Activated CD4-positive, alpha-beta T cell treated with anti-CD3 and anti-CD28 coated beads, Interleukin-2, Interleukin-4, amounts not matched to agents 100 ng/mL and 50 ng/mL, durations not matched to agents 16 hours and 8 hours (primary cell): ENCODE results near the gene MAGI1.

Experiments
- DNase-seq: peaks from one replicate; pipeline ENCODE4 v3.0.0-alpha.2; 2020; ENCODE audit warnings: low spot score

The MAGI1 gene

DNA sequence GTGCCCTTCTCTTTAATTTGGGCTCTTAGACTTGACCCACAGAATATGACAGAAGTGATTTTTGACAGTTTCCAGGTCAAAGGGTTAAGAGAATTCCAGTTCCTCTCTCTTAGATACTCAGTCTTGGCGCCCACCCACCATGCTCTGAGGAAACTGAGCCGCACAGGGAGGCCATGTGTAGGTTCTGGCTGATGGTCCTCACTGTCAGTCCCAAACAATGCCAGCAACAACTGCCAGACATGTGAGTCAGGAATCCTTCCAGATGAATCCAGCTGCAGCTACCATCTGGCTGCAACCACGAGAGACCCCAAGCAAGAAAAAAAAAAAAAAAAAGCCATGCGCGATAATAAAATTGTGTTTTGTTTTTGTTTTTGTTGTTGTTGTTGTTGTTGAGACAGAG is 326.6 kb downstream of the MAGI1 start:
- DNase-seq: no peak

DNA sequence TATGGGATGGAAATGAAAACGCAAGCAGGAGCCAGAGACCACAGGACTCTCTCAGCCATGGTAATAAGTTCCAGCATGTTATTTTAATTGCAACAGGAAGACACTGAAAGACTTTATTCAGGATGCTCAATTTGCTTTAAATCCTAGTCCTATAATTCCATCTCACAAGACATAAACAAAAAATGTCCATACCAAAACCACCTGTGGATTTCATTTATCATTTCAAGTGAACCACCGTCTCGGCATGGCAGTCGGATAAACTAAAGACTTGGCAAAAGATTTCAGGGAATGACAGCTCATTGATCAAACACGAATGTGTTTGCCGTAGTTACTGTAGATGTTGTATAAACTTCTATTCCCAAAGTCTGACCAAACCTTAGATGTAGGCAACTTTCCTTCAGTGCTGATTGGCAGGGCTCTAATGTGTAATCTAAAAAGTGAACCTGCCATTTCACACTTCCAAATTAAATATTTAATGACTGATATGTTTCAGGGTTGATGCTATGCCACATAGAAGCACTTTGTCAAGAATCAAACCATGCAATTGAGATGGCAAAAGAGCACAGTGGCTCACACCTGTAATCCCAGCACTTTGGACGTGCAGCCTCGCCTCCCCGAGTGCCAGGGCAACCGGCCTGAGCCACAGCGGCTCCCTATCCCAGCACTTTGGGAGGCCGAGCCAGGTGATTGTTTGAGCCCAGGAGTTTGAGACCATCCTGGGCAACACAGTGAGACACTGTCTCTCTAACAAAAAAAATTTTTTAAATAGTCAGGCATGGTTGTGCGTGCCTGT is 331.7 kb downstream of the MAGI1 start:
- no peak for DNase-seq

DNA sequence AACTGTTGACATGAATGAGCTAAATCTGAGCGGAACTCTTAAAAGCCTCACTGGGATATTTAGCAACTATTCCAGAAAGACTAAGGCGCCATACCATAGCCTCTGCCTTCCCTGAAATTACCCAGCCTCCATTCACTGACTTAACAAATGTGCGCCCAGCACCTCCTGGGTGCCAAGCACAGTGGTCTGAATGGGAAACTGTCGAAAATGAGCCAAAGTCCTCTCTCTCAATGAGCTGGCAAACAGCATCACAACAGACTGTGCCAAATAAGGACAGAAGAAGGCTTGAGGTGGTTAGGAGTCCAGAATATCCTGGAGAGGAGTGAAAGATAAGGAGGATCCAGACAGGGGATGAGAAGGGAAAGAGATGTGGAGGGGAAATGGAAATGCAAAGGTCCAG is 332.4 kb downstream of the MAGI1 start:
- DNase-seq: no peak

DNA sequence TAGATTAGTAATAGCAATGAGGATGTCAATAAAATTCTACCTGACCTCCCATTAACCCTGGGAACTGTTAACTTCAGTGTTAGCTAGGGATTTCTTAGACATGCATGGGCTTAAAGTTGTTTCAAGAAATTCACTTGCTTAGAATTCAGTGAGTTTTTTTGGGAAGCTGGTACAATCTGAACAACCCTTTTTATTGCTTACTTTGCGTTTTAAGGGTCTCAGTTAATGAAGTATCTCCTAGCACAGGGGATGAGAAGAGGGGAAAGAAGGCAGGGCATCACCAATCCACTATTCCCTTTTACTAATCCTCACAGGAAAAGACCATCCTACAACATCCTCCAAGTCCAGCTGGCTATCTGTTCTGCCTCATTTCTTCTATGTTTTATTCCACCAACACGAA is 334.9 kb downstream of the MAGI1 start:
- no peak for DNase-seq

DNA sequence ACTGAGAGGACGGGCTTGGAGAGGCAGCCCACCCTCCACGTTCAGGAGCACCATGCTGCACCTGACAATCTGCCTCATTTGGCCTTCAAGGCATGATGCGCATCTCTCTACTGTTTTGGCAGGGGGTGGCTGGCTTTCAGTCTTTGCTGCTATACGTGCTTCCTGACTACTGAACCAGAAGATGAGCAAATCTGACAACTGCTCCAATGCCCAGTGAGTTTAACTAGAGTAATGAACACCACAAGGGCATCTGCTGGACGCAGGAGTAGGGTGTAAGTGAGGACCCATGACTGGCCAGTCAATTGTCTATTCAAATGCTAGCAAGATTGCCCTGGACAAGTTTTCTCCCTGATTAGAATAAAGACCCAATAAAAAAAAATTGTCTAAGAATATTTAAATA is 335.7 kb downstream of the MAGI1 start:
- no peak for DNase-seq

DNA sequence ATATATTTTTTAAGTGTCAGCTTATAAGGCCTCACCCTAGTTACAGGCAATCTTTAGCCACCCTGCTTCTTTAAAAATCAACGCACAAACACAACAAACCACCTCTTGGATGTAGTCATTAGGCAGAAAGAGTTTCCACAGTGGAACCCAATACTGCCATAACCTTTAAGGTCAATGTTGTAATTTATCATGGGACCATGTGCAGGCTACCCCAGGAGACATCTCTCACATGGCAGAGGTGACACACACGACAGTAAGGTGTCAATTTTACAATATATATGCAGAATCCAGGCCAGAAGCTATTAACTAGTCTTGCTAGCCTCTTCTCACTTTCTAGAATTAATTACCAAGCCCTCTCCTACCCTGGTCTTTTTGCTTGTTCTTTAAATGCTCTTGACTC is 336.5 kb downstream of the MAGI1 start:
- DNase-seq: no peak

DNA sequence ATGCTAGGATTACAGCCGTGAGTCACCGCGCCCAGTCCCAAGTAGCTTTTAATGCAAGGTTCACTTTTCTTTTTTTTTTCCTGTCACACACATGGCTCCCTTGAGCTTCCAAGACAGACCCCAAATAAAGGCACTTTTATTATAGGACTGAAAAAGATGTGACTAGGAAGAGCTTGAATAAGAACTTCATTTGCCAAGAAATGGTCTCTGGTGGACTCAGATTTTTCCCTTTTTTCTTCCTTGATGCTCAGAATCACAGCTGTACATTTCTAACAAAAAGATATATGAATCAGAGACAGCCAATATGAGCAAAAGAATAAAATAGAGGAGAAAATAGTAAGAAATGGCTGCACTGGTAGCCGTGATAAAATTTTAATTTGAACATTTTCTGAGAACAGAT is 337.2 kb downstream of the MAGI1 start:
- no peak for DNase-seq

DNA sequence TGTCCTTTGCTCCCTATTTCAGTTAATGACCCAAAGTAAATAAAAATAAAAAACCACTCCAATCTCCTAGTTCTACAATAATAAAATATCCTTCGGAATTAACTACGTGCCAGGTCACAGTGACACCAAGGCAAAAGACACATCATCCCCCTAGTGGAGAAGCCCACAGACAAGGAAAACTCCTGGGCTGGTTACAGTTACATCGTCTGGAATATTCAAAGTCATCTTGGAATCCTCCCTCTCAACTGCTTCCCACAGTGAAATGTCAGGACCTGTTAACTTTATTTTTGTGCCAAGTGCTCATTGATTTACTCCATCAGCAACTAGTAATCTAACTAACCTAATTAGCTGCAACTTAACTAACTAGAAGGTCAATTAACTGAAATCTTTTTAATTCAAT is 349.3 kb downstream of the MAGI1 start:
- DNase-seq: no peak

DNA sequence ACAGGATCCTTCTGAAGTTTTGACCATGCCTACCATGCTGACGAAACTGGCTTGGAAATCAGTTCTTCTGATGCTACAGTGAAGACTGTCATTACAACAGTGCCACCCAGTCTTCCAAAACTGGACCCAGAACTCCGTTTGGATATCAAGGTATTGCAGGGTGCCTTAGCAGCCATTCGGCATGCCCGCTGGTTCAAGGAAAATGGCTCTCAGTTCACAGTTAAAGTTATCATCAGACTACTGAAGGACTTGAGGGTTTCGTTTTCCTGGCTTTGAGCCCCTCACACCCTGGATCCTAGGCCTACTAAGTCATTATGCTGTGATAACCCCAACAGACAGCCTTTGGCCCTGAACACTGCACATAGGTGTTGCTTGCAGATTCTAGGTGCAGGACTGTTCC is 351.0 kb downstream of the MAGI1 start:
- no peak for DNase-seq

DNA sequence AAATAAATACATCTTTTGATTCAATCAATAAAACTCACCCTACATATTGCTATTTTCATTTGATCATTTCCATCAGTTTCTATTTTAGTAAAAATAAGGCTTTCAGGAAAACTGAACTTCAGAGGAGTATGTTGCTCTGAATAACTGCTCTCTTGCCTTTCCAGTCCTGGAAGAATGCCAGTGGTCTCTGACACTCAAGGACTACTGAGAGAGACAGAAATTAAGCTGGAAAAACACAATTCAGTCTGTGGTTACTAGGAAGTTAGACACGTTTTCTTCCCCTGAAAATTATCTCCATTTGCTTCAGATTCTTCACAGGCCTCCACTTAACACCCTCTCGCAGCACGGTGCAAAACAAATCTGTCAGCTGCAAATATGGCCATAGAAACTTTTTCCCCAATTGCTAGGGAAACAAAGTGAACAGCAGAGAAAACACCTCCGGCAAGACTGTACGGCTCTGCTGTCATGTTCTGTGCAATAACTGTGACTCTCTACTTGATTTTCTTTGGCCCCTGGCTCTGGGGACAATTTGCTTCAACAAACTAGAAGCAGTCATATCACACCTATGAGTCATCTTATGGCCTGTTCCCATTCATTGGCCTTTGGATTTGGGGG is 353.0 kb downstream of the MAGI1 start:
- DNase-seq: no peak

DNA sequence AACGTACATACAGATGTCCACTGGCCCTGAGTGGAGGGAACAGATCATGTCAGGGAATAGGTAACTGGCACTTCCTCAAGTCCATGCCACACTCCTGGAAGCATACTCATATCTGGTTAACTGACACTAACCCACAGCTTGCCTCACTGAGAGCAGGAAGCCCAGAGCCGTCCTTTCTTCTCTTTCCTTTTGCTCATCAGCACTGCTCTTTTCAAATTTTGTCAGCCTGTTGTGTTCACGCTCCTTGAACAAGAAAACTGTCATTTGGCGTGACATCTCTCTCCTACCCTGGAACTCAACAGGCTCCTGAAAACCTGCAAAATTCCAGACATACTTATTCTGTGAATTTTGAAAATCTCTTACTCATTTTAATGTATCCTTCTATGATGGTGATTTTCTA is 360.2 kb downstream of the MAGI1 start:
- no peak for DNase-seq

DNA sequence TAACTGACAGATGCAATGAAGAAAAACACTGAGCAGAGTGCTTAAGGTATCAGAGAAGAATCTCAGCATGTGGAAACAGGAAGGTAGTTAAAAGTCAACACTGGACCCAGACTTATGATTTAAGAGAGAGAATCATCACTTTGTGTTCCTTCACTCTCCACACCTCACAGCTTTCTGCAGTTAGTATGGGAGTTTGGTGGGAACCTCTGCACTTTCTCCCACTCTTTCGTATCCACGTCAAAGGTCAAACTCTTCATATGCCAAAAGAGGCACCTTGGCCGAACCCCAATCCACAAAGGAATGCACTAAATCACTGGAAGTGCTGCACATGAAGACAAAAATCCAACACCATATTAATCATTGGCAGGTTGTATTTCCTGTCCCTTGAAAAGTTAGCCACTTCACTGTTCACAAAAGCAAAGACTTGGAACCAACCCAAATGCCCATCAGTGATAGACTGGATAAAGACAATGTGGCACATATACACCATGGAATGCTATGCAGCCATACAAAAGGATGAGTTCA is 361.2 kb downstream of the MAGI1 start:
- DNase-seq: no peak

DNA sequence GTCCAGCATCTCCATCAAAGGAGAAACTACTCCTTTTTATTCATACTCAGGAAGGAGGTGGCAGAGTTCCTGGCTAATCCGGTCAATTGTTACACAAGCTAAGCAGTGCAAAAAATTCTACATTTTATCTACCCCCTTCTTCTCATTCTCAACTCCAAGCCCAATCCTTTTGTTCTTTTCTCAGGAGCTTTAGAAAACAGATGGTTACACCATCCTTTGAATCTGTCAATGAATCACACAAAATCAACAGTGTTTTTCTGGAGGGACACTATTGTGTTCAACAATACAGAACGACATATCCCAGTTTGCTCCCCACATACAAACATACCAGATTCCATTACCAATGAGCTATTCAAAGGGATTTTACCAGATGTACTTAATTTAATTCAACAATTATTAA is 362.1 kb downstream of the MAGI1 start:
- no peak for DNase-seq

DNA sequence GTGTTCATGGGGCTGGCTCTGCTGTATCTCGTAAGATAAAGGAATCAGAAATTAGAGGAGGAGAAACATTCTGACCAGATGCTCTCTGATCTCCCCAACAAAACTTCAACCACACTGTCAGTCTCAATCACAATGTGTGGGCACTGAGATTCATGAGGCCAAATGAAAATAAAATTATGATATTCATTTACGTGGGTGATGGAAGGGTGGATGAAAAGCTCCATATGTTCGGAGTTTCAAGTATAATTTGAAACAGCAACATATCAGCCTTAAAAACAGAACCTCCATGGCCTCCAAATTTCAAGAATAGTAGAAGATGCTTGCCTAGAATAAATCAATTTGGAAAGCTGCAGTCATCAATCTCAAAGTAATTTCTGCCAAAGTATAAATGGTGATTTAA is 363.7 kb downstream of the MAGI1 start:
- no peak for DNase-seq

DNA sequence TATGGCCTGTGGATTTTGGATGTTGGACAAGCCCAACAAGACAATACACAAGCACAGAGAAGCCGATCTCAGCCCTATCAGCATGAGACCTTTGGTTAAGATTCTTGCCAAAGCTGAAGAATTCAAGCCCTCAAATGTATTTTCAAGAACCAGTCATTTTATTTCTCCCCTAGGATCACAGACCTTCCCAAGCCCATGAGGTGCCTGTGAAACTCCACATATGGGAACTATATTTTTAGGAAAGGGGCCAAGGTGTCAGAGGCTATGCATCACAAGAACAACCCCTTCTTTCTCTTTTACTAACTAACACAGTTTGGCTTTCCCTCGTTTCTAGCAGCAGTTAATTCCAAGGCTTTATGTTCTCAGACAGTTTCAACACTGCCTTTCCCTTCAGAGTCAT is 364.5 kb downstream of the MAGI1 start:
- DNase-seq: no peak

DNA sequence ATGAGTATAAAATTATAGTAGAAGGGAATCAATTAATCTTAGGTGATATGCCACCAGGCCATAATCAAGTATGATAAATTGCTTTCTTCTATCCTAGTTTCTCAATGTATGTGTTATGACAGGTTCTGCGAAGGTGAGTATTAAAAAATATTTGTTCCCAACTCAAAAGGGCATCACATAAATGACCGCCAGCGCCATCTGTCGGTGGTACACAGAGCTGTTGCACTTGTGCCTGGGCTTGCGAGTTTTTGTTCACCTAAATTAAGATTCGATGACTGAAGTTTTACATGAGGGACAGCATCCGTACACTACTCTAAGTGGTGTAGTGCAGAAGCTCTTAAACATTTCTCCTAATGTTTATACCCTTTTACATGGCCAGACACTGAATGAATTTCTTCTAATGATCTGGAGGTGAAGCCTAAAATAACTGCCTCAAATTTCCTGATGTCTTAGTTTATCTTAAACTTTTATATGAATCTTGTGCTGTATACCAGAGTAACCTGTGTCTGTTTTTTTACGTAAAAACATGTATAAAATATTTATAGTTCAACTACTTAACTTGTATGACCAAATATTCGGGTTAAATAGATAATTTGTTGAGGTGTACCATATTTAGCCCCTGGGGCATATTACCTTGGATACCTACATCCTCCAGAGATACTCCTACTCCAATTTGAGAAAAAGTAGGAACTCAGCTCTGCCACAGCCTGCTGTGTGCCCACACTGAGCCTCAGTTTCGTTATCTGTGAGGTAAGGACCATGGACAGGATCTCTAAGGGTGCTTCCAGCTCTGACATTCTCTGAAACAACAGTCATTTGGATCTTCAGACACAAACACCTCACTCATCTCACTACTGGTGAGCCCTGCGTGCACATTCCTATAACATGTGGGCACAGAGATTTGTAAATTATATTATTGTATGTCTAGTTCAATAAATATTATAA is 365.6 kb downstream of the MAGI1 start:
- peak; percentile 33 for DNase-seq

DNA sequence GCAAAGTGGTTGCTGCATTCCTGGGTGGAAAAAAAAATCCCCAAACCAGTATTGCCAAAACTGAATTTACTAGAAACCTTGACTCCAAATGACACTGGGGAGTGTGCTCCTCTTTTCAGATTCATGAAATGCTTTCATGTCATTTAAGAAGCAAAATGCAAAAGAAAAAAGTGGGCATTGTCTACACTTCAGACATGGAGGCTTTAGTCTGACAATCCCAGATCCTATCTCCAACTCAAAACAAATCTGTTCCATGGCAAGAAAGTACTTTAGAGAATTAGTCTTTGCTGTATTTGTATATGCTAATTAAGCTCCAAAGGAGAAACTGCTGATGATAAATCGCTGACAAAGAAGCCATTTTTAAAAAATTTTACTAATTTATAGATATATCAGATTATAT is 366.7 kb downstream of the MAGI1 start:
- DNase-seq: no peak

DNA sequence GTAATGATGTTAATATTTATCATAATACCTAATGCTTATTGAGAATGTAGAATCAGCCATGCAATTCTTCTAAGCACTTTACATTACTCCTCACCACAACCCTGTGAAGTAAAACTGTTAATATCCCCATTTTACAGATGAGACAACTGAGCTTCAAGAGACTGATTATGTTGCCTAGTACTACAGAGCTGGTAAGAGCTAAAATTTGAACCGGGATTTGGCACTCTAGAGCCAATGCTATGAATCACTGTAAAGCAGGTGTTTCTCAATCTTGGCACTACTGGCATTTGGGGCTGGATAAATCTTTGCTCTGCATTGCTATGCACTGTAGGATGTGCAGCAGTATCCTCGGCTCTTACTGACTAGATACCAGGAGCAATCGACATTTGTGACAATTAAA is 367.7 kb downstream of the MAGI1 start:
- DNase-seq: no peak

DNA sequence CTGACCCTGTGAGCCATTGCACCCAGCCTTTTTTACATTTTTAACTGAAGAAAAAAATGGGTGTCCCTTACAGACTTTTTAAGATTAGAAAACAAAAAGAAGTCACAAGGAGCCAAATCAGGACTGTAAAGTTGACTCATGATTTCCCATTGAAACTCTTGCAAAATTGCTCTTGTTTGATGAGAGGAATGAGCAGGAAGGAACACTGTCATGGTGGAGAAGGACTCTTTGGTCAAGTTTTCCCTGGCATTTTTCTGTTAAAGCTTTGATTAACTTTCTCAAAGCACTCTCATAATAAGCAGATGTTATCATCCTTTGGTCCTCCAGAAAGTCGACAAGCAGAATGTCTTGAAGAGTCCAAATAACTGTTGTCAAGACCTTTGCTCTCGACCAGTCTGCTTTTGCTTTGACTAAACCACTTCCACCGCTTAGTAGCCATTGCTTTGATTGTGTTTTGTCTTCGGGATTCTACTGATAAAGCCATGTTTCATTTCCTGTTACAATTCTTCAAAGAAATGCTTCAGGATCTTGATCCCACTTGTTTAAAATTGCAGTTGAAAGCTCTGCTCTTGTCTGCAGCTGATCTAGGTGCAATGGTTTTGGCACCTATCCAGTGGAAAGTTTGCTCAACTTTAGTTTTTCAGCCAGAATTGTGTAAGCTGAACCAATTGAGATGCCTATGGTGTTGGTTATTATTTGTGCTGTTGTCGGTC is 369.4 kb downstream of the MAGI1 start:
- DNase-seq: no peak

DNA sequence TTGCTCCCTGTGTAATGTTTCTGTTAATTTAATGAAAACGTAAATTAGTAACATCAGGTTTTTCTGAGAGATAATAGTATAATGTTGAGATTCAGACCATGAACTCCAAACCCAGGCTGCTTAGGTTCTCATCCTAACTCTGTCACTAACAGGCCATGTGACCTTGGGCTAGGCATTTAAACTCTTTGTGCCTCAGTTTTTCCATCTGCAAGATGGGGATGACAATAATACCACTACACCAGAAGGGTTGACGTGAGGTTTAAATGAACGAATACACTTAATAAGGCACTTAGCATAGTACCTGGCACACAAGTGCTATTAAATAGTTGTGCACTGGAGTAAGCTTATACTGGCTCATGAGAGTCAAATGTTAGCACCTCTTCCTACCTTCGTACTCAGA is 370.8 kb downstream of the MAGI1 start:
- no peak for DNase-seq

DNA sequence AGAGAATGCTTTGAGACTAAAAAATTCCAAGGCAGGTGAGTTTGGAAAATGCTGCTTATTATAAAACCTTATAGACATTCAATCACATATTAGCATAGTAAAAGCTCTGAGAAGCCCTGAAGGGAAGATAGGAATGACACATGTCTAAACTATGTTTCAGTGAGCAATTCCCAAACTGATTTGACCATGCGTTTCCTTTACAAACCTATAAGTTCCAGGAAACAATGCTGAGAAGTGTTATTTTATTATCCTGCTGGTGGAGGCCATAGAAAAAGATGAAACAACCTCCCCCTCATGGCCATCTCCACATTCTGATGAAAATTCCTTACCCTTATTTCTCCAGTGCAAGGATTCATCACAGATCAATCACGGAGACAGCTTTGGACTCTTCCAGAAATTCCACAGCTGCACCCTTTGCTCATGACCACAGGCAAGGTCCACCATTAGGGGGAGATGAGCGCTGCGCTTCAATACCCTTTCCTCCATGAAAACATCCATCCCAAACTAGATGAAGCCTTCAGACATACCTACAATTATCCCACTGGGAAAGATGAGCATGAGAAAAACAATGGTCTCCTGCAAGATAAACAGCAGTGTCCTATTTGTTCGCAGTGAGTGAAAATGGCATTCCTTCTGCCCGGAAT is 372.1 kb downstream of the MAGI1 start:
- DNase-seq: no peak

DNA sequence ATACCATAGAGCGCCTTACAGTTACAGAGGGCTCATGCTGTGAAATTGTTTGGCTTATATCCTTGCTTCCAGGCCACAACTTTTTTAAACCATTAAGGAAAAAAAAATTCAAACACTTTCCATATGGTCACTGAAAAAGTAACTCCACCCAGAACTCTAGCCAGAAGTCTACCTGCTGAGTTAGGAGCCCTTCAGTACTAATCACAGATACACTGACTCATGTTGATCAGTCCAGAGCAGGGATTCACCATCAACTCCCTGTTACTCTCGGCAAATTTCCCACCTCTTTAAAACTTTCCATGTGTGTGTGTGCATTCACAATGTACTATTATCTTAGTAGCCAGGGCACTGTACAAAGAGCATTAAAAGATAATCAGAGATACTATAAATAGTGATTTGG is 372.8 kb downstream of the MAGI1 start:
- DNase-seq: no peak
